NCI-H1694 treated with DMSO at 0.1 percent for 48 hours (cell line): ENCODE measurements around the gene WWC2.
"Not testable (repeated sequence)": the region's sequence is repeated elsewhere in the genome, so short reads cannot be mapped to it uniquely, and the experiment has no call there.

ENCODE experiments used
- DNase-seq: peaks from one replicate; lab custom pipeline; 2025; lab: John Stamatoyannopoulos, UW

Gene WWC2

GRCh38 chr4:183142571-183143550 is 43.8 kb downstream of the WWC2 start:
- DNase-seq = no peak

- DNase-seq = no peak
Measured at GRCh38 chr4:183144787-183145186, 45.7 kb downstream of the WWC2 start.

GRCh38 chr4:183145773-183146172 is 46.7 kb downstream of the WWC2 start:
- no peak for DNase-seq

GRCh38 chr4:183146478-183146877 is 47.4 kb downstream of the WWC2 start:
- no peak for DNase-seq

GRCh38 chr4:183147196-183147595 is 48.1 kb downstream of the WWC2 start:
- no peak for DNase-seq

GRCh38 chr4:183147983-183148382 is 48.9 kb downstream of the WWC2 start:
- no peak for DNase-seq

GRCh38 chr4:183149616-183150539 is 50.8 kb downstream of the WWC2 start:
- no peak for DNase-seq

- DNase-seq = not testable (repeated sequence)
Measured at GRCh38 chr4:183150664-183151063, 51.6 kb downstream of the WWC2 start.

GRCh38 chr4:183152232-183152631 is 53.2 kb downstream of the WWC2 start:
- not testable (repeated sequence) for DNase-seq

- DNase-seq = no peak
Measured at GRCh38 chr4:183153190-183153916, 54.3 kb downstream of the WWC2 start.

GRCh38 chr4:183154701-183155391 is 55.8 kb downstream of the WWC2 start:
- DNase-seq = no peak

- DNase-seq = no peak
Measured at GRCh38 chr4:183155450-183156184, 56.6 kb downstream of the WWC2 start.

GRCh38 chr4:183157215-183157614 is 58.2 kb downstream of the WWC2 start:
- DNase-seq = no peak

- DNase-seq = no peak
Measured at GRCh38 chr4:183158062-183158461, 59.0 kb downstream of the WWC2 start.

GRCh38 chr4:183161630-183162029 is 62.6 kb downstream of the WWC2 start:
- no peak for DNase-seq

GRCh38 chr4:183163135-183163534 is 64.1 kb downstream of the WWC2 start:
- no peak for DNase-seq

GRCh38 chr4:183164963-183165362 is 65.9 kb downstream of the WWC2 start:
- no peak for DNase-seq

- no peak for DNase-seq
Measured at GRCh38 chr4:183165376-183165775, 66.3 kb downstream of the WWC2 start.

- no peak for DNase-seq
Measured at GRCh38 chr4:183170894-183171293, 71.8 kb downstream of the WWC2 start.

GRCh38 chr4:183171484-183172267 is 72.6 kb downstream of the WWC2 start:
- no peak for DNase-seq
